GM18909 (cell line): ENCODE data around the gene GALNT6.

Source experiments
- ATAC-seq: cut with Tn5 transposase; IDR thresholded peaks from one replicate; pipeline ENCODE4 v1.9.1; 2021; ENCODE audit warnings: mild to moderate bottlenecking; ENCODE audit not compliant: unreplicated experiment, poor library complexity

Gene GALNT6

DNA sequence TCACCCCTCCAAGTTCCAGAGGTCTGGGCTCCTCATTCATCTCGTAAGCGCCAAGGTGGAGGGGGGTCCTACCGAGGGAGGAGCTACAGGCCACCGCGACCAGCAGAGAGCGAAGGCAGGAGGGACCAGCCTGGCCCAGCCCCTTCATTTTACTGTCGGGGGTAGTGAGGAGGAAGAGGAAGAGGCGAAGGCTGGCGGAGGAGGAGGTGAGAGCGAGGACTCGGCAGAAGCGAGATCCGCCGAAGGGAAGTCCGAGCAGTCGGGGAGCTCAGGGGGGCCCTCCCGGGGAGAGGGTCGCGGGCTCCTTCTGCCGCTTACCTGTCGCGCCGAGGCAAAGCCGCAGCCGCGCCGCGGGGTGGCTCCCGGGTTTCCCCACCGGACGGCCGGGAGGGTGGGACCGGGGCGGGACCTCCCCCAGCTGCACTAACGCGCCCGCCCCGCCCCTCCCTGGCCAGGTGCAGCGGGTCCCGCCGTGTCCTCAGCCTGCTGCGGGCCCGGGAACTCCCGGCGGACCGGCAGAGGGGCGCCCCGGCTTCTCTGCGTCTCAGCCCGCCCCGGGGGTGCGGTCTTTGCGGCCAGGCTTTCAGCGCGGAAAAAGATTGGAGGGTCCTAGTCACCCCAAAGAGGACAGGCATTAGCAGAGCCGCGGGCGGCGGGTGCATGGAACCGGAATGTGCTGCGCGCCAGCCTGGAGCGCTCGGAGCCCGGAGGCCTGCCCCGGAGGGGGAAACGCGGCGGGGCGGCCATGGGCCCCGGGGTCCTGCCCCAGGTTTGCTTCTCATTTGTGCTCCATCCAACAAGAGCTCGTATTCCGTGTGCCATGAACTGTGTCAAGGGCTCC is at the start of gene GALNT6:
TSS of gene GALNT6 (minus strand) at position 124 of the 841 bp plus-strand sequence. CDS start 11,625 bp downstream, outside the sequence.
- peak; percentile 48 for ATAC-seq

DNA sequence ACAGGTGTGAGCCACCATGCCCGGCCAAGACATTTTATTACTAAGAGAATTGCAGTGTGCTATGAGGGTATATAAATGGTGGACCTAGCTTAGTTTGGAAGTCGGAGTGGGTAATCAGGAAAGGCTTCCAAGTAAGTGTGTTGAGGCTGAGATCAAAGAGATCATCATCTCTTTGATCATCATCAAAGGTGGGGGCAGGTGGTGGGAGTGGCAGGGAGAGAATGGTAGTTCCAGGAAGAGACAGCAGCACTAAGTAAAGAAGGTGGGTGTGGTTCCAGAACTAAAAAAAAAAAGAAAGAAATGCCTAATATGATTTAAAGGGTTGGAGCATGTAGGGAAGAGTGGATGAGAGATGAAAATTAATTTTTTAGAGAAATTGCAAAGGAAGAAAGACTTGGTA is 48.1 kb upstream of the GALNT6 start:
- ATAC-seq = no peak

- no peak for ATAC-seq
Measured at GRCh38 chr12:51437431-51437830, 46.2 kb upstream of the GALNT6 start.

GRCh38 chr12:51434305-51434704 is 43.1 kb upstream of the GALNT6 start:
- ATAC-seq = no peak

DNA sequence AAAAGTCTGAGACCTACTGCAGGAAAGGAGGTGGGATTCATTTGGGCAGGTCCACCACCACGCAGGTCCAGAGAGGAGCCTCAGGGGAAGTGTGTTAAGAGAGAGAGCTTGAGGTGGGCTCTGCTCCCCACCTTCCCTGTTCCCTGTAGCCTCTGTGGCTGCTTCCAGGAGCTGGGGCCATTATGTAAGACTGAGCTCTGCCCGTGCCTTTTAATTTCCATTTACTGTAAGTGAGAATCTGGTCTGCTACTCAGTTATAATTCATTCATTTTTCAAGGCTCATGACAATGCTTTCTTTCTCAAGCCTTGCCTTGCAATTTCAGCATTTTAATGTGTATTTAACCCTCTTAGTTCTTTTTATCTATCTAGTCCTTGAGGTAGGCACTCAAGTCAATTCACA is 41.7 kb upstream of the GALNT6 start:
- ATAC-seq = no peak

DNA sequence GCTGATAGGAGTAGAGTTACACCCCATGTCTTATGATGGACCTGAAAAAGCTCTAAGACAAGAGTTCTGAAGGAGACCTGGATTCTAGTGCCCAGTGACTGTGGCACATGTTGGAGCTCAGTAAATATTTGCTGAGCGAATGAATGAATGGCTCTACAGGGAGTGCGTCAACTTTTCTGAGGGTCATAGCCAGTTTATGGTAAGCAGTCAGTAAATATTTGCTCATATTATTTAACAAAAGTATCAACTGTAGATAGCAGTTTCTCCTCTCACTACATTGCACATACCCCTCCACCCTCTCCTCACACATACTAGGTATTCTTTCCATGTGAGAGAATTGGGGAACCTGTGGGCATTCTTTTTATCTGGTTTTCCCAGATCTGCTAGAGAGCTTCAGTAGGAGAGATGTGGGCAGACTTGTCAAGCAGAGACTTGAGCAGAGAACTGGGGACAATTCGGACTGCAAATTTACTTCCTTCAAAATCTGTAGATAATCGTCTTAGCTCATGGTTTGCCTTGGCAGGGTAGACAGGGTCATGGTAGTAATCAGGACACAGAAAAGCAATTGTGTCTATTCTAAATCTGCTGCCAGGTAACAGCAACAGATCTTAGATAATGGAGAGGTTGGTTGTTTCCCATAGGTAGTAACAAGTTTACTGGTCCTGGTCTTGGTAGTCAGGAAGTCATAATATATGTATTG is 39.1 kb upstream of the GALNT6 start:
- ATAC-seq = no peak

DNA sequence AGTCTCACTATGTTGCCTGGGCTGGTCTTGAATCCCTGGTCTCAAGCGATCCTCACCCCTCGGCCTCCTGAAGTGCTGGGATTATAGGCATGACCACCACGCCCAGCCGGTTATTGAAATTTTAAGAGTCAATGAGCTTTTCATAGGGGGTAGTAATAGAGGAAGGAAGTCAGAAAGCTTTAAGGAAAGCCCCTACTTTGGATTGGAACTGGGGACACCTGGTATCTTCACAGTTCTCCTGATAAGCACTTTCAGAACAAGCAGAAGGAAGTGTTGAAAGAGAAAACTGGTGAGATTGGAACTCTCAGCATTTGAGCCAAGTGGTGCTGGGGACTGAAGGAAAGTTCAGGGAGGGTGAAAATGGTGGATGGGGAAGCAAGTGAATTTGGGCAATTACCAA is 38.5 kb upstream of the GALNT6 start:
- ATAC-seq = no peak

GRCh38 chr12:51428256-51428655 is 37.0 kb upstream of the GALNT6 start:
- no peak for ATAC-seq

DNA sequence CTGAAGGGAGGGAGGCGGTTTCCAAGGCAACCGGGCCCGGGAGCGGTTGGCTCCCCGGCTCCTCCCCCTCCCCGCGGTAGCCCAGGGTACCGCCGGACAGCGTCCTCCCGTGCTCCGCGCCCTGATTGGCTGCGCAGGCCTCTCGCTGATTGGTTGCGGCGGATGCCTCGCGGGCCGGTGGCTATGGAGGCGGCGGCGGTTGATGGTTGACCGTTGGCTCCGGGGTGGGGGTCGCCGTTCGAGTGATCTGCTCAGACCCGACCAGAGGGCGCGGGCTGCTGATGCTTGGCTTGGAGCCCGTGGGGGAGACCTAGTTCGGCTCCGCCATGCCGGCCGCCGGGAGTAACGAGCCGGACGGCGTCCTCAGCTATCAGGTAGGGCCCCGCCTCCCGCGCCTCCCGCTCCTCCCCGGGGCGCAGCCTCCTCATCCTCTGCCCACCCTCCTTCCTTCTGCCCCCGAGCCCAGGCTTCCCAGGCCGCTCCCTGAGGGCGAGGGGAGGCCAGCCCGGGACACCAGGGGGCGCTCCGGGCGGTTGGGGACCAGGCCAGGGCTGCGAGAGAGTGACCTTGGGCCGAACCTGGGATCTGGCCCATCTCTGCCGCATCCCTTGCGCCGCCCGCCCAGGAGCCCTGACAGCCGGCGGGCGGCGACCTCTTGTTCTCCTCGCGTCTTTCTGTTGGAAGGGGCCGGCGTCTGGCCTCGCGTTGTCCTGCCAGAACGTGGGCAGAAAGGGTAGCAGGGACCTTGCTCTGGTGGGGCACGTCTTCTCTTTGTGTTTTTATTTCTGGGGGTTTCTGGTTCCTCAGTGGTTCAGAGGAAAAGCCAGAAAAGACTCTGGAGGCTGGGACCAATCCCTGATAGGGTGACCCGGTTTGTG is 33.7 kb upstream of the GALNT6 start, which contains the start of gene SLC4A8:
TSS of gene SLC4A8 (plus strand) at position 170 of the 878 bp plus-strand sequence. CDS start at position 327, 157 bp downstream.
- ATAC-seq = peak; percentile 93

DNA sequence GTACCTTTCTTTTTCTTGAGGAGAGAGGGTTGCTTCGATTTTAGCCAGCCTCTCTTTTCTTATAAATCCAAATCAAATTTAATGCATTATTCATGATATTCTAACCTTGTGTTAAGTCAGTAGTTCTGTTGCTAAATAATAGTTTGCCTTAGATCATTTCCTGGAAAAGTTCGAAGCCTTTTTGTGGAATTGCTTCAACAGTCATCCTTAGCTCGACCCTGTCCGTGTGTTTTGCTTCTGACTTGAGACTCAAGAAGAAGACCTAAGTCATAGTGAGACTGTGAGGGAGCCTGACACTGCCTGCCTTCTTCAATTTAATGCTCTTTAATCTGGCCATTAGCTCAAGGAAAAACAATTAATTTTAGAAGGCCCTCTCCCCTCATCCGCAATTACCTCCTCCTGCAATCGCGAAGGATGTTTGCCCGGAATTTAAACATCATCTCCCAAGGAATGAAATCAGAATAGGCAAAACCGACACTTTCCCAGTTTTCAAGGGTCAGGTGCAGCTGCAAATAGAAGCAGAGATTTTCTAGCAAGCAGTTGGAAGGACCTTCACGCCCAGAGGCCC is 33.0 kb upstream of the GALNT6 start:
- ATAC-seq = no peak

DNA sequence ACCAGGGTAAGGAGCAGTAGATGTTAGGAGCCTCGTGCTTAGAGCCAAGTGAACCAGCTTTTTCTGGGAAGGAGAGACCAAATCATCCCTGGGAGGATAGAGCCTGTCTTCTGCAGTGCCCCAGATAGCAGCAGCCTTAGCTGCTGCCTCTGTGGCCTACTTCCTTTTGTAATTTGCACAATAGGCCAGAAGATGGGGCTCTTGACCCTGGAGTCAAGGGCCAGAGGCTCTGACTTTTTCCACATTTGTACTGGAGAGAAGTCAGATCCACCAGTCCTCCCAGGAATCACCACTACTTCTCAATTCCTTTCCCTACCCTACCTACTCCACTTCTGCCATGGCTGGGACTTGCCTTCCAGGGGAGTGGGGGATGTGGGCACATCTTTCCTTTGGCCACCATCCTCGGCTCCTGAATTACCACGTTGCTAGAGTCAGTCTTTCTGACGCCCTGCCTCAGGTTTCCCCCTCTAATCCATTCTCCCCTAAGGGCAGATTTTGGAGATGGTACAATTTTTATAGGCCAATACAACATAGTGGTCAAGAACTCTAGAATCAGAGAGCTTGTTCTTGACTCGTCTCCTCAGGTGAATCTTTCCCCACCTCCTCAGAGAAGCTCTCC is 30.2 kb upstream of the GALNT6 start:
- ATAC-seq = no peak

DNA sequence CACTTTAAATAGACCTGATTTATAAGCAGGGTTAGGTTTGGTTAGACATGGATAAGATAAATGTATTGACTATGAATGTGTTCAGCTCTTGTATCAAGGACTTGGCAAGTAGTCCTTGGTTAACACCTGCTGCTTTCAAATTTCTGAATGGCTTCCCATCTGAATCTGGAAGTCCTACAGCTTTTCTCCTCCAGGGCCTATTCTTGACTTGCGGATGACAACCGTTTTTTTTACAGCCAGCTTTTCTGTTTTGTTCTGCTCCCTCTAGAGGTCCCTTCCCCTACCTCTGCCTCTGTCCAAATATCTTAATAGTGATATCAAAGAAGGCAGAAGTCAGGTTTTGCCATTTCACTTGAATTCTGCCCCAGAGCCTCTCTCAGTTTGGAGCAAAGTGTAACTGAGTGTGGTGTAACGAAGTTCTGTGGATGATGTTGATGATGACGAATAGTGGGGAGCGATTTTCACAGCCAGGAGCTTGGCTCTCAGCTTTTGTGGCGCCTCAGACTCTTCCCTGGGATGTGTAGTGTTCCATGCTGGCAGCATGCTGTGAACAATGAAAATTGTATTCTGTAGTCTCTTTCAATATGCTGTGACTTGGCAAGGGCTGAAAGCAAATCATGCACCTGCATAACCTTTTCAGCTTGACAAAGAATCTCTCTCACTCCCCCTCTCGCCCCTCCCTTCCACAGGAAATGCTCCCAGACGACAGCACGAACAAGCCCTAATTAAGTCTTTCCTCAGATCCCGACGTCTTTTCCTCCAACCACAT is 28.4 kb upstream of the GALNT6 start:
- no peak for ATAC-seq

DNA sequence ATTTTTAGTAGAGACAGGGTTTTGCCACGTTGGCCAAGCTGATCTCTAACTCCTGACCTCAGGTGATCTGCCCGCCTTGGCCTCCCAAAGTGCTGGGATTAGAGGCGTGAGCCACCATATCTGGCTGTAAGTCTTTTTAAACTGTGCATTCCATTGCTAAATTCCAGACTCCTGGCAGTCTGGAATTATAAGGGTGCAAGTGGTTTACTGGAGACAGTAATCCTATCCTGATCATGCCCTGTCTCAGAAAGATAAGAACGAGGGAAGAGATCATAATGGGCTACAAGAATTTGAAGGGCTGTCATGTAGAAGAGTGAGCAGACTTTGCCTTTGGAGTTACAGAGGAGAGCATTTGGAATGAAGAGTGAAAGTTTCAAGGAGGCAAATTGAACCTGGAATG is 26.6 kb upstream of the GALNT6 start:
- no peak for ATAC-seq

DNA sequence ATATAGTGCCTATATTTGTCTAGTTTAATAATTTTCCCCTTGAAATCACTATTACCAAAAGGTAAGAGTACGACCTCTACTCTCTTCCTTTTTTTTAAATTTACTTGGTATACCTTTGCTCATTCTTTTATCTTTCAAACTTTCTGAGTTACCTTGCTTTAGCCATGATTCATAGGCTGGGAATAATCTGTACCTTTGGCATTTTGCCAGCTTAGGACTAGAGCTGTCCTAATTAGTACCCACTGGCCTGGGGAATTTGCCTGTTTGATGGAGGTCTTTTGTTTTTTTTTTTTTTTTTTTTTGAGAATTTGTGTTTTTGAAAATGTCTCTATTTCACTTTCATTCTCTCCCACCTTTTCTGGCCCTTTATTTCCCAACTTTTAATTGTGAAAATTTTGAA is 24.7 kb upstream of the GALNT6 start:
- no peak for ATAC-seq

DNA sequence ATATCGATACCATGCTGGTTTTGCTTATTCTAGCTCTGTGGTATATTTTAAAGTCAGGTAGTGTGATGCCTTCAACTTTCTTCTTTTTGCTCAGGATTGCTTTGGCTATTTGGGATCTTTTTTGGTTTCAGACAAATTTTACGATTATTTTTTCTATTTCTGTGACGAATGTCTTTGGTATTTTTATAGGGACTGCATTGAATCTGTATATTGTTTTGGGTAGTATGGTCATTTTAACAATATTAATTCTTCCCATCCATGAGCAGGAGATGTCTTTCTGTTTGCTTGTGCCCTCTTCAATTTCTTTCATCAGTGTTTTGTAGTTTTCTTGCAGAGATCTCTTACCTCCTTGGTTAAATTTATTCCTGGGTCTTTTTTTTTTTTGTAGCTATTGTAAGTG is 22.6 kb upstream of the GALNT6 start:
- no peak for ATAC-seq

GRCh38 chr12:51413149-51413548 is 21.9 kb upstream of the GALNT6 start:
- ATAC-seq = no peak

DNA sequence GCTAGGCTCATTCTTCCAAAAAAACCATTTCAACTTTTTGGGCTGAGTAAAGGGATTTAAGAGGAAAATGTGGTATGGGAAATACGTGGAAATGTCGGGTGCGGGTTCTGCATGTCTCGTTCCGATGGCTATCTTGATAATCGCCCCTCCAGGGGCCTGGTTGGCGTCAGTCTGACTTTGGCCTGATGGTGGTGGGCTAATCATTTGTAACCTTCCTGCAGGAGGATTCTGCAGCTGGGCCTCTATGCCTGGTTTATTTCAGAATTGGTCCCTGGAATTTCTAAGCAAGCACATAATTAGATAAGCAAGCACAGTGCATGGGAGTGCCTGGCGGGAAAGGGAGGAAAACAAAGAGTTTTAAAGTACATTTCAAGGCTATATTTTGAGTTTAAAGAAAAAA is 18.6 kb upstream of the GALNT6 start:
- ATAC-seq = no peak

DNA sequence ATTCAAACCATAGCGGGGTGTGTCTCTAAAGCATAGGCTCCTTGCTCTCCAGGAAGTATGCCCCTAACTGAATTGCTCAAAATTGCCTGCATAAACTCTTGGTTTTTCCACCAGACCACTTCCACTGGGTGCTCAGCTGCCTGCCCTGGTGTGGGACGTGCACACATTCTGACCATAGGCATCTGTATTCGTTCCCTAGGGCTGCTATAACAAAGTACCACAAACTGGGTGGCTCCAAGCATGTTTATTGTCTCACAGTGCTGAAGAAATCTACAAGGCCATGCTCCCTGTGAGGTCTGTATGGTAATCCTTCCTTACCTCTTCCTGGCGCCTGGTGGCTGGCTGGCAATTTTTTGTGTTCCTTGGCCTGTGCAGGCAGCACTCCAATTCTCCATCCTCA is 16.4 kb upstream of the GALNT6 start:
- ATAC-seq = no peak

- ATAC-seq = no peak
Measured at GRCh38 chr12:51406859-51407258, 15.7 kb upstream of the GALNT6 start.
